Uterus (tissue), 4 donors: Measurements from ENCODE around the gene ANKDD1B. TPM values are rescaled to one million over a fixed set of nuclear protein-coding genes. Genes with fewer than 3 reads are reported as not detected.

ENCODE experiments used
- DNase-seq, 2 donors: peaks; one replicate each; pipeline ENCODE4 v3.0.0-alpha.2; 2019 to 2020
- H3K27ac ChIP-seq, 2 donors: fragments of 200-600 bp; sonication (generic); 1 replicate in 1 of 2; 2 replicates in 1 of 2; pipeline ENCODE4 v1.5.1; 2016 to 2018
- H3K27me3 ChIP-seq, 2 donors: fragments of 200-600 bp; sonication (generic); one replicate each; pipeline ENCODE4 v1.5.1; 2018 to 2019; ENCODE audit warnings: control low read depth in 1 of 2
- H3K36me3 ChIP-seq, 2 donors: fragments of 200-600 bp; sonication (generic); one replicate each; pipeline ENCODE4 v1.5.1; 2019; ENCODE audit warnings: control low read depth in 1 of 2
- H3K4me1 ChIP-seq, 2 donors: fragments of 200-600 bp; sonication (generic); one replicate each; pipeline ENCODE4 v1.5.1; 2018 to 2019; ENCODE audit warnings: control low read depth in 1 of 2
- H3K4me3 ChIP-seq, 2 donors: fragments of 200-600 bp; sonication (generic); 1 replicate in 1 of 2; 2 replicates in 1 of 2; pipeline ENCODE4 v1.5.1; 2018 to 2019; ENCODE audit warnings: mild to moderate bottlenecking in 1 of 2
- H3K9me3 ChIP-seq, 2 donors: fragments of 200-600 bp; sonication (generic); one replicate each; pipeline ENCODE4 v1.5.1; 2019; ENCODE audit warnings: control low read depth in 1 of 2
- CTCF ChIP-seq, 4 experiments: fragments of 200-600 bp in 2 of 4; fragments of 450-650 bp in 2 of 4; sonication (generic) in 2 of 4; IDR thresholded peaks; one replicate each; pipeline ENCODE4 v1.5.1; 2016 to 2019; ENCODE audit warnings: antibody characterized with exemption in 4 of 4, mild to moderate bottlenecking in 2 of 4, moderate library complexity in 1 of 4
- POLR2A ChIP-seq, 2 donors: fragments of 450-650 bp; IDR thresholded peaks; one replicate each; pipeline ENCODE4 v1.6.1; 2016; ENCODE audit warnings: antibody characterized with exemption in 2 of 2, mild to moderate bottlenecking in 1 of 2, moderate library complexity in 1 of 2
- intact Hi-C: fragments of 100-400 bp; cut with DNase I; formaldehyde crosslinking; loops from one replicate; pipeline ENCODE4 v1.15.1; 2023; ENCODE audit warnings: low total_unique reads
- total RNA-seq, 4 donors: library from RNA; depleted of rRNA in 3 of 4; stranded (reverse); fragments of >200 nt in 3 of 4; gene quantifications; one replicate each; pipeline versions ENCODE4 v1.1.0 to v1.2.4, GENCODE V29; 2014 to 2023
- donor health status: DM: yes; HTN: yes; CAD: no.

Gene ANKDD1B
- total RNA-seq, 4 donors from 2014 or later = 1.1 to 1.2 TPM; not detected in 2

- Histone ChIP-seq H3K27ac (no peak overlapping the region), H3K9me3 (no peaks in the 10 kb centered on the region), H3K4me1 (no peaks in the 10 kb centered on the region), H3K4me3 (no peak overlapping the region), H3K36me3 (no peaks in the 10 kb centered on the region), H3K27me3 (no peaks in the 10 kb centered on the region)
- intact Hi-C loops = no loop called here
- TF ChIP-seq CTCF (IDR thresholded peaks at IDR 0.05) (no peak), POLR2A (IDR thresholded peaks at IDR 0.05) (no peak)
- DNase-seq = no peak
Observed at GRCh38 chr5:75711151-75711550, 99.9 kb downstream of the ANKDD1B start.

DNA sequence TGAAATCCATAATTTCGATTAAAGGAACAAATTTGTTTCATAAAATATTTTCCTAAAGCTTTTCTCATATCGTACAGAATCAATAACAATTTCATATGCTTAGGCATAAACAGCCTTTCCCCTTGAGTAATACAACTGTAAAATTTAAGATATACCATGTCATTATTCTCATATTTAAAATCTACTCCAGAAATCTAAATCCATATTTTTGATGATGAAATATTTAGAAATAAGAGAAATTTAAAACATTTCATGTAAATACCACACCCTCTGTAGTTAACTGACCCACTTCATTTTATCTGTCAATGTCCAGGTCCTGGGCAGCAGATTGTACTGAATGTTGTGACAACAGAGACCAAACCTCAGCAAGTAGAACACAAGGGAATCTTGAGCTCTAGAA lies 100.8 kb downstream of the ANKDD1B start:
- no peak overlapping the region for H3K4me3 ChIP-seq
- no peaks in the 10 kb centered on the region for H3K4me1 ChIP-seq
- no peak overlapping the region for H3K27ac ChIP-seq
- H3K9me3 ChIP-seq = no peaks in the 10 kb centered on the region
- no peak for TF ChIP-seq CTCF (IDR thresholded peaks at IDR 0.05)
- no peak for TF ChIP-seq POLR2A (IDR thresholded peaks at IDR 0.05)
- DNase-seq = no peak
- intact Hi-C loops = no loop called here
- no peaks in the 10 kb centered on the region for H3K36me3 ChIP-seq
- H3K27me3 ChIP-seq = no peaks in the 10 kb centered on the region

DNA sequence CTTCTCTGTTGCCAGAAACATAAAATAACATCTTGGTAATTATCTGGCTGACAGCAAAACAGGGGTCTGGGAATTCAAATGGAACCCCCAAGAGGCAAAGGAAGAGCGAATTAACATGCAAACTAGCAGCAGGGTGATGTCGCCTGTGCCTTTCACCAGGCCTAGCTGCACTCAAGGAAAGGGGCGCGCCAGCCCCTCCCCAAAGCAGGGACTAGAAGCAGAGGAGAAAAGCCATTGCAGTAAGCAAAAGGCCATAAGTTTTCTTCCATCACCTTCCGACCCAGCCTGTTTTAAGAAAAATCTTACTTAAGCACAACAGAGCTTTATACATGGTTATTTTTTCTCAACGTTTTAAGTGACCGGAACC lies 105.4 kb downstream of the ANKDD1B start:
- Histone ChIP-seq H3K36me3 (no peaks in the 10 kb centered on the region), H3K27me3 (no peaks in the 10 kb centered on the region), H3K4me1 (no peaks in the 10 kb centered on the region), H3K27ac (peak overlapping the region; percentile 78 to 87), H3K4me3 (peak overlapping the region; percentile 73 to 88), H3K9me3 (no peaks in the 10 kb centered on the region)
- intact Hi-C loops = no loop called here
- TF ChIP-seq POLR2A (IDR thresholded peaks at IDR 0.05) (no peak), CTCF (IDR thresholded peaks at IDR 0.05) (no peak)
- no peak for DNase-seq

GRCh38 chr5:75717082-75717922 lies 106.0 kb downstream of the ANKDD1B start, which contains the start of gene POC5:
Gene POC5, minus strand, starts transcription at chr5:75717437. Its CDS starts 4,500 bp downstream, at chr5:75712937.
- H3K36me3 ChIP-seq = no peaks in the 10 kb centered on the region
- TF ChIP-seq POLR2A (IDR thresholded peaks at IDR 0.05) (peak; percentile 35 to 57), CTCF (IDR thresholded peaks at IDR 0.05) (peak in 1 of 4 experiments; percentile 6)
- intact Hi-C loops = no loop called here
- no peaks in the 10 kb centered on the region for H3K4me1 ChIP-seq
- H3K27ac ChIP-seq = peak within 1 kb of the TSS; percentile 78 to 87
- no peaks in the 10 kb centered on the region for H3K27me3 ChIP-seq
- H3K4me3 ChIP-seq = peak within 1 kb of the TSS; percentile 73 to 88
- H3K9me3 ChIP-seq = no peaks in the 10 kb centered on the region
- DNase-seq = peak; percentile 97 to 99

DNA sequence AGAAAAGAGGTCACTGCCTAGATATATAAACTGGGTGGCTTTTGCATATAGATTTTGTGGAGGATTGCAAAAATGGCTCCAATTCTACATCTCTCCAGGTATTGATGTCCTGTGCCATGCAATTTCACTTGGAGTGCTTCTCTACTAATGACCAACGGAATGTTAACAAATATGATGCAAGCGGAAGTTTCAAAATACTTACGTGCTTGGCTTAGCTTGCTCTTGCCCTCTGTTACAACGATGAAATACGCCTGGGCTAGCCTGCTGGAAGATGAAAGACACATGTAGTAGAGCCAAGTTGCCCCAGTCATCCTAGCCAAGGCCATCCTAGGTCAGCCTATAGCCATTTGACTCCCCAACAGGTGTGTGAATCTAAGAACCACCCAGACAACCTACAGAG lies 109.6 kb downstream of the ANKDD1B start:
- no peak for TF ChIP-seq POLR2A (IDR thresholded peaks at IDR 0.05)
- TF ChIP-seq CTCF (IDR thresholded peaks at IDR 0.05) = no peak
- Histone ChIP-seq H3K9me3 (no peaks in the 10 kb centered on the region), H3K27me3 (no peaks in the 10 kb centered on the region), H3K36me3 (no peaks in the 10 kb centered on the region), H3K27ac (no peak overlapping the region), H3K4me3 (no peak overlapping the region), H3K4me1 (no peaks in the 10 kb centered on the region)
- DNase-seq = no peak
- intact Hi-C loops = no loop called here
